COR-L47 (cell line): ENCODE data around the gene CPVL.

ENCODE experiments used
- DNase-seq: peaks from one replicate; lab custom pipeline; 2025; lab: John Stamatoyannopoulos, UW

CPVL gene

DNA sequence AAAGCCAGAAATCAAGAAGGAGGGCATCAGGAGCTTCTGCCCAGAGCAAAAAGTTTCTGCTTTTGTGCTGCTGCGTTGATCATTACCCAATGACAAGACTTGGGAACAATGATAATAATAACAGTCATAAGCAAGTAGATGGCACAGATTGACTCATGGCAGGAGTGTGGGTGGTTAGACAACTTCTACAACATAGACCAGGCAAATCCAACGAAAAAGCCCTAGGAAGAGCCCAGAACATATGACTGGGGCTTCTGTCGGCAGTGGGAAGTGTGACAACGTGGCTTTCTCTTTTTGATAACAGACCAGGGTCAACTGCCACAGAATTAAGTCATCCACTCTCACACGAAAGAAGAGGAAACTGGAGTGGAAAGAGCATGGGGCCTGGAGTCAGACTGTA is 102.8 kb downstream of the CPVL start:
- no peak for DNase-seq

DNA sequence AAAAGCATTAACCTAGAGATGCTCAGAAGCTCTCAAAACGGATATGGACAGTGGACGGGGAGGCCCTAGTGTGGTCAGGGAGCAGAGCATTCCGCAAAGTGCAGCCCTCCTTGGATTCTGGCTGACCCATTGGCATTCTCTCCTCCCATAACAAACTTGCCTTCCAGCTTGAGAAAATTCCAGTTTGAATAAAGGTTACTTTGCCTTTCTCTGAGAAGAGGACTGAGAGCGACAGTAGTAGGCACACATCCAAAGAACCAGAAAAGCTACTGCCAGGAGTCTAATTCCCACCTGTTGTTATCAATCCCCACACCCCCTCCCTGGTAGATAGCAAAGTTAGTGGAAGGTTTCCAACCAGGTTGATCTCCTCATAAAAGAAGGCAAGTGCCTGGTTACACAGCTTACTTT is 103.5 kb downstream of the CPVL start:
- no peak for DNase-seq

DNA sequence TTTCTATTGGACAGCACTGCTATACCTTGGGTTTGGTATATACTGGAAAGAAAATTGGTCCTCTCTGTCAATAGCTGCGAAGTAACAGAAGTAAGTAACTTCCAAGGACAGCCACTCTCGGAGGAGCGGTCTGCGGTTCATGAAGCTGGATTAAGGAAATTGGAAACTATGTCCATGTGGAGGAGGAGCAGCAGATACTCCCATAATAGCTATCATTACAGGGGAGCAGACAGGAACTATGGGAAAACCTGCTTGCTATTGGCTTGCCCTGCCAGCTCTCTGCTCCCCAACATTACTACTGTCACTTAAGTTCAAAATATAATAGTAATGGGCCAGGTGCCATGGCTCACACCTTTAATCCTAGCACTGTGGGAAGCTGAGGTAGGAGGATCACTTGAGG is 104.3 kb downstream of the CPVL start:
- no peak for DNase-seq

DNA sequence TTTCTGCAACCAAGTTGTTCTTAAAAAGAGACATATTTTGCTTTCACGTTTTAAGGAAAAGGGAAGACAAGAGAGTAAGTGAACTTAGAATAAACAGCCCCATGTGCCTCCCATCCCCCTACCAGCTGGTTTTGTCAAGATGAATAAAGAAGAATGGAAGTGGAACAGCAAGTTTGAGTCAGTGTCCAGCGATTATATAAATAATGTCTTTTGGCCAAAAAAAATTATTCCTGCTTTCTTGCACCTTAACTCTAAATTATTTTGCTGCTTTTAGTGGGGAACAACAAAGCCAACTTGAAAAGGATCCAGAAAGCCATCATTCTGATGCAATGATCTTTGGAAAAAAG is 105.8 kb downstream of the CPVL start:
- DNase-seq: no peak

DNA sequence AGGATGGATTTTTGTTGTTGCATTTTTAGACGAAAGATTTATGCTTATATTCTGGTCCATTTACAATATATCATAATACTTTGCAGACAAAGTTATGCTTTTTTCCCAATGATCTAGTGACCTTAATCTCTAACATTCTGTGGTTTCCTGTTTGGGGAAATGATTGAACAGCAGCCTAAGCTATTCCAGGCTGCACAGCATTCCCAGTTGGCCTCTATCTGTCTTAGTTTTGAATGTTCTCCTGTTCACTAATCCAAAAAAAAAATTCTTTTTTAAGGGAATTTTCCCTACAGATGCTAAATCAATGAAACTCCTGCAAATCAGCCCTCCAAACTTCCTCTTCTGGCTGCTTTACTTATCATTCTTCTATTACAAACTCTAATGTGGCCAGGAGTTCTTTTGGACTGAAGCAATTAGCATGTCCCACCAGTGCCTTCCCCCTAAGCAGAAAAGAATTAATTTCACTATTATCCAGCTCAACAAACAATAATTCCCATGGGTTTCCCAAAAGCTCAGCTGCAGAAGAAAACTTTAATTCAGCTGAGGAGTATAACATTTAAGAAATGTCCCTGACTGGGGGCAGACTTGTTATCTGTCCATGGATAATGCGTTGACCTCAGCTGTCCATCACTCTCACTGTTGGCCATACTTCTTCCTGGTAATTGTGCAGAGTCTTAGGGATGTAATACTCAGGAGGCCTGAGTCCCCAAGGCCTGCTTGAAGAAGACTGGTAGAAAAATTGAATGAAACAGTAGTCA is 106.3 kb downstream of the CPVL start:
- DNase-seq: no peak

DNA sequence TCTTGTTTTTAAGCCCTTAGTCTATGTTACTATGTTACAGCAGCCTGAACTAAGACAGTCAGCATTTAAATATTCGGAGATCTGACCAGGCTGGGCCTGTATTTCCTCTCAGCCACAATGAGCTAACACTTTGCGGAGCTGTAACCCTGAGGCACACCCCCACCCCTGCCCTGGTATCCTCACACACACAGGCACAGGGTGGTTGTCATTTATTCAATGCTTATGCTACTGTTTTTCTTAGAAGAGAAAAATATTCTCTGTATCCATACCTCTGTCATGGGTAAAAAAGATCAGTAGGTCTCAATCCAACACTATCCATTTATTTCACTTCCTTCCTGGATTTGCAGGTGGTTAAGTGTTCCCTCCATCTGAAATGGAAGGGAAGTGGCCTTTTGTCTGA is 107.9 kb downstream of the CPVL start:
- no peak for DNase-seq

DNA sequence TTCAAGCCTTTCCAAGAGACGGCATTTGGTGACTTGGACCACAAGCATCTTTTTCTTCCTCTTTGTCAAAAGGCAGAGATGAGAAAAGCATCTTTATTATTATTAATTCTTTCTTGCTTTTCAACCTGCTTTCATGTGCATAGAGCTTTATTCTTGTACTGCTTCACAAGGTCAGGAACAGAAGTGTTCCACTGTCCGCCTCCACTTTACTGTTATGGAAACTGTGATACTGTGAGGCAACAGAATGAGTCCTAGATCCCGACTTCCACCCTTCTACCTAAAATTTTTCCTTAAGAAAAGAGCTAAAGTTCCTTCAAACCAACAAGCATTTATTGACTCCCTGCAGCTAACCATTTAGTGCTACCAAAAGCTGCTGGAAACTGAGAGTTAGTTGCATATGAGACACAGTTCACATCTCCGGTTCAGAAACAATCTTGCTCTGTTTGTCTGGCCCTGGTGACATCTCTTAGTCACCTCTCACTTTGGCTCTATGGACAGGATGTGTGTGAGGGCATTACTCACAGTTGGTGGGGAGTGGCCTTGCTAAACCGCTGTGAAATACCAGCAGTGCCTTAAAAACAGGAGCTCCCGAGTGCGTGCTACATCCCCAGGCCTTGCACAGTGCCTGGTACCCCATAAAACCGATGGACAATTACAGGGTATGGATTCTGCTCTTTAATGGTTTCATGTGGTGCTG is 111.1 kb downstream of the CPVL start:
- no peak for DNase-seq

DNA sequence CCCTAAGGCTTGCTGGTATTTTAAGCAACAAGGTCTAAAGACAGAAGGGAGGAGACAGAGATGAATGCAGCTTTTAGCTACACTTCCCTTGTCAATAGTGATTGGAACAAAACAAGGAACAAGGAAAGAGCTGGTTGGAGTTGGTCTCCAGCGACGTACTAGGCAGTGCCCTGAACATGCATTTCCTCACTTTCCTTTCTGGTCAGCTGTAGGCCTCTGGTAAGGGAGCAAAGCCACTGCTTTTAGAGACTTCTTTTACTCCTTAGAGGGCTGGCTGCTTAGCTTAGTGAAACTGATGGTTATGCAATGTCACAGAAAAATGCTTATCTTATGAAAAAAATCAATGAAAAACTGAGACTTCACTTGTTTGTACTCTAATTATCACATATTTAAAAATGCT is 112.8 kb downstream of the CPVL start:
- DNase-seq: no peak

DNA sequence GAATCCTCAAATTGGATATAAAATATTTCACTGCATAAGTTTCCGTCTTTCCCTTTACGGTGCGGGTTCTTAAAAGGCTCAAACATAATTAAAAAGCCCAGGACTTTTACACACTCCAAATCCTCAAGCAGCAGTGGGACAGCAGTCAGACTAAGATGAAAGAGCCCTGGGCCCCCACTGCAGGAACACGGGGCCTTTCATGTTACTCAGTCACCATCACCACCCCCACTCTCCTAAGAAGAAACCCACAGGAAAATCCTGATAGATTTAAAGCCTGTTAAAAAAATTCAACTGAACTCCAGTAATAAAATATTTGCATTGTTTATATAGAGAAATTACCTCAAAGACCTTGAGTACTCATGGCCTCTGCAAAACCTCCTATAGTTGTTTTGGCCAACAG is 114.2 kb downstream of the CPVL start:
- no peak for DNase-seq

DNA sequence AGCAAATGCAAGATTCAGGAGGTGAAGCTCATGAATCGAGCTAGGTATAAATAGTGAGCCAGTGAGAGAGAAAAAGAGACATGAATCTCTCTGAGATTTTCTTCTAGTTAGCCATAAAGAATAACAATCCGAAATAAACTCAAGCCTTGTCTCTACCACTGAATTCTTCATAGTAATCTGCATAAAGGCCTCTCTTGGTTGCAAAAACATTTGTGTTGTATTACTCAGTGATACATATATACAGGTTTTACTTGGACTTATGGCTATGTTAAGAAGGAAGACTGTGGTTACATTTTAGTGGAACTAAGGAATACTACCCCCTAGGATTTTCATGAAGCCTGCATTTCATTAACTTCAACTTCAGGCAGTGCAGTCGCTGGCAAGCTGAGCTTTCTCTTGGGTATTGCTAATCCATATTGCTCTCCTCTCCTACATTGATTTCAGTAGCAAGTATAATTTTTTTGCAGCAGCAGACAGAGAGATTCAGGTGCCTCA is 115.5 kb downstream of the CPVL start:
- DNase-seq: no peak

DNA sequence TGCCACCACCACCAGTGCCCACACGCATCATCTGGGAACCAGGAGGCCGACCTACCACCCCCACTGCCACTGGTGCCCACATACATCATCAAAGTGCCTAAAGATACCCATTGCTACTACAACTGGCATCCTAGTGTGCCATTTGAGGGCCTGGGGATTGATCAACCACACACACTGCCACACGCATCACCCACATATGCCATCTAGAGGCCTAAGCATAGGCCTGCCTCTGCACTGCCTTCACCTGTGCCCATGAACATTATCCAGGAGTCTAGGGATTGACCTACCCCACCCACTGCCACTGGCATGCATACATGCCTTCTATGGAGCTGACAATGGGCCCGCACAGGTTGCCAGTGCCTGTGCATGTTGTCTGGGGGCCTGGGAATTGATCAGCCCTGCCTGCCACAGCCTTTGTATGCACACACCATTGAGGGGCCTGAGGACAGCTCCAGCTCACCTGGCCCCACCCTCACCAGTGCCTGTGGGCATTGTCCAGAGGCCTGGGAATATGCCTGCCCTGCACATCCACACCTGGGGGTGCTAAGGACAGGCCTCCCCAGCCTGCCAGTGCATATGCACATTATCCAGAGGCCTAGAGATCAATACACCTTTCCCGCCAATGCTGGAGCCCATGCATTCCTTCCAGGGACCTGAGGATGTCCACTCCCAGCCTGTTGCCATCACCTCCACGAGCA is 123.9 kb downstream of the CPVL start:
- DNase-seq: no peak

DNA sequence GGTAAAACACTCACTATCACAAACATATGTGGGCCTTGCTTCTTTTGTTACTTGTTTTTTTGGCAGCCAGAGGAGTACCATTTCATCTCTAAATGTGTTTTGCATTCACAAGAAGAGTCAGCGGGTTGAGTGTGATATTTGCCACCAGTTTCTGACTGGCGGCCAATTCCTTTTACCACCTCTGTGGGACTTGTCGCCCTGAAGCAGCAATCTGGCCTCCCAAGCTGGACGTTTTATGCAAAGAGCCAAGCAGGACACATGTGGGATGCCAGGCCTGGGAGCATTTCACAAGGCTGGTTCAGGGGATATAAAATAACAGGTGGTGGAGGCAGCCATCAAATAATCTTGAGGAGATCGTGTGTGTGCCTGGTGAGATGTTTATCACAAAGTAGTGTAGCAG is 126.4 kb downstream of the CPVL start:
- no peak for DNase-seq

DNA sequence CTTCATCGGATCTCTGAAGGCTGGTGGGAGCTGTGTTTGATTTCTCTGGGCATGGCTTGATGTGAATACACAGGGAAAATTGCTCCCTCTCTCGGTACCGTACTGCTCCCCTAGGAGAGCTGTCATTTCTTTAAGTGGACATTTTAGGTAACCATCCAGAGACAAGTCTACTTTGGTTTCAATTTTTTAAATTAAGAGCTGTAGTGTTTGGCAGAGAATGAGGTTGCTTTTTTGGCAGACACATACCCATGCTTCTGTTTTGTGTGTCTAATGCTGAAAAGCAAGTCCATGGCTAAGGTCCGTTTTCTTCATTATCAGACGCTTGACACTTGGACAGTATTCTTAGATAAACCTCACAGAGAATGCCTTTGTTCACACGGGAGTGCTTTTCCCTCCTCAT is 127.0 kb downstream of the CPVL start:
- no peak for DNase-seq

DNA sequence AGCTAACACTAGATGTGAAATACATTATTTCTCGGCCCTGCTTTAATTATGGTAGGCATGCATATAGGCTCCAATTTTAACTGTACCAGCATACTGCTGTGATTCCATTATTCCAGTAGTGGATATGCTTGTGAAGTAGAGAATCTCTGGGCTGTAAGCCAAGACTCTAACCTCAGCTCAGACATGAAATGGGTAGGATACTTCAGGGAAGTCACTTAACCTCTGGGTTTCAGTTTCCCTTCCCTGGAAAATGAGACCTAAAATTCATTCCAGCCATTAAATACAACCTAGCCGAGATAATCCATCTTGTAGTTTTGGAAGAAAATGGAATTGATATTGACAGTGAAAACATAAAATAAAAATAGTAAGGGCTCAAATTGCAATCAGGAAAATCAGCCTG is 128.6 kb downstream of the CPVL start:
- peak; percentile 53 for DNase-seq

DNA sequence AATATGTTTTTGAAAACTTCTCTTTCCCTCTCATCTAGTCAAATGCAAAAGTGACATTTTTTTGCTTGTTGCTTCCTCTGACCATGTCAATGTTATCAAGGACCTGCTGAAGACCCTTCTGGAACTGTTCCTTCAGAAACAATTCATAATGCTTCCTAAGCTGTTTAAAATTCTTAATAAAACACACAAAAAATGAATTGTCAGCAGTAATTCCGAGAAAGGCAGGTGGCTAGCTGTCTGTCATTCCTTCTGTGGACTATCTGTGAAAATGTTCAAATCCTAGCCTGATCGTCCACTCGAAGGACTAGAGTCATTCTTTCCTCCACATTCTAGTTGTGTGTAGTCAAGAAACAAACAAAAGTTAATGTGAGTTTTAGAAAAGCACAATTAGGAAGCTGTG is 131.6 kb downstream of the CPVL start:
- no peak for DNase-seq

DNA sequence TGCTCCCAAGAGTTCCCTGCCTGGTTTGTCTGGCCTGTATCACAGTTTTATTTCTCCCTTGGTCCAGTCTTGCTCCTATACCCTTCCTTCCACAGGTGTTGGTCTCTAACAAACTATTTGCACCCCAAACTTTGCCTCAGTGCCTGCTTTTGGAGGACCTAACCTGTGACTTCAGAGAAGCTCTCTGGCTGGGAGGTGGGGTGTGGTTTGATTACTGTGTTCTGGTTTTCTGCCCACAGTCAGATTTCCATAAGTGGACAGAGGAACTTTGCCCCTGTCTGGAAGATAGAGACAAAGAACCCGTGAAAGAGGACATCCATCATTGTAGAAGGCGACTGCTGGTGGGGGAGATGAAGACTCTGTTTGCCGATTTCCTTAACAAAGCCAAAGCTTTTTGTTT is 132.4 kb downstream of the CPVL start:
- DNase-seq: no peak

DNA sequence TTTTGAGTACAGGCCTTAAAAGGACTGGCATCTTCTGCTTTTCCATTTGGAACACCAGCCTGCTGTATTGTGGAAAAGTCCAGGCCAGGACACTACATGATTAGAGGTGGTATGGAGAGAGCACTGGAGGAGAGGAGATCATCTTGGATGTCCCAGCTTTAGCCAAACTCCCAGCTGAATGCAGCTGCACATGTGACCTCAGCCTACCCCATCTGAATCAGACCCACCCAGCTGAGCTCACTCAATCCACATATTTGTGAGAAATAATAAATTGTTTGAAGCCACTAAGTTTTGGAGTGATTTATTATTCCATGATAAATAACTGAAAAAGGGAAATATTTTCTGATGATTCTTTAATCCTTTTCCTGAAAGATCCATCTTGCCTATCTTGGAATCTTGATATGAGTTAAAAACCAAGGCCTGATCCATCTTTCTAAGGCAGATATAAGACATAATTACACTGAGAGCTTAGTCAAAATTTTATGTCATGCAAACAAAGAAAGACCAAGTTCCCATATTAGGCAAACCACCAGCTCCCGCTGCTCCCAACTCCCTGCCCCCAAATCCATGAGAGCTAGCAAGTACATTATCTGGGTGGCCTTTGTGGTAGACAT is 133.1 kb downstream of the CPVL start:
- no peak for DNase-seq

DNA sequence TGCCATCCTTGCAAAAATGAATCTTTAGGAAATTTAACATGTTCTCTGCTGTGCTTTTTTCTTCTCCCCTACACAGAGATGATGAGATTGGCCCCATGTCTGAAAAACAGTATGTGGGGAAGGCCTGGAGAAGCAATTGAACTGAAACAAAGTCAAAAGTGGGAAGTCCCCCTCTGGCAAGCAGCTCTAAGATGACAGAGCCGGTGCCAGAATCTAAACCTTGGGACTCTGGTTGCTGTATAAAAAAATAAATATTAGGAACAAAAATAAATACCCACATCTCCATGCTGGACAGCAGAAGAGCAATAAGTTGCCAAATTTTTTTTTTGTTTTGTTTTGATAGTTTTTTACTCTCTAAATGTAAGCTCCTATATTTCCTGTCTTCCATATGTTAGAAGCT is 136.4 kb downstream of the CPVL start:
- no peak for DNase-seq

DNA sequence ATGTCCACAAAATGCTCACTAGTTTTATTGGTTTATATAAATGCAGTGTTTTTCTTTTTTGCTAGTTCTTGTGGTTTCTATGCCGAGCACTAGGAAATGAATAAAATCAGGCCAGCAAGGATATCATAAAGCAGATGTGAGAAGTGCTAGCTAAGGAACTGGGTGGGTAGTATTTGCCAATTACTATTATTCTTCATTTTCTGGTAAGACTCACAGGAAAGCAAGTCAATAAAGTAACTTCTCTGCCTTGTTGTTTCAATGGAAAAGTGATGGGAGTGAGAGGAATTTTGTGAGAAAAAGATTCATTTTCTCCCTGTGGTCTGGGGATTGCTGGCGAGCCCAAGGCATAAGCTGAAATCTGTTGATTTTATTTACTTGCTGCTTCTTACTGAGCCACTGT is 137.7 kb downstream of the CPVL start:
- no peak for DNase-seq

DNA sequence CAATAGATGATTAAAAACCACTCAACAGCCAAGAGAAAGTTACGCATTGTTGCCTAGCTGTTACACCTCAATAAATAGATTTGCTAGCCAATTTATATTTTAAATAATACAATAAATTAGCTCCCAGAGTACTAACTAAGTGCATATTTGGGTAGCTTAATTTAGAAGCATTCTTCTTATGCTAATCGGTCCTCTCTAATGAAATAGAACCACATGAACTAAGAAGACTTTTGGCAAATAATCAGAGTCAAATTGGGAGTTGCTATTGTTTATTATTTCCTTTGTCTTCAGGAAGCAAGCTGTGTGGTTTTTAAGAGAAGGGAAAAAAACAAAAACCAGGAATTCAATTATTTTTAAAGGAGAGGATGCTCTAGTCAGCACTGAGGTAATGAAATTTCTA is 139.2 kb downstream of the CPVL start:
- DNase-seq: peak; percentile 15

DNA sequence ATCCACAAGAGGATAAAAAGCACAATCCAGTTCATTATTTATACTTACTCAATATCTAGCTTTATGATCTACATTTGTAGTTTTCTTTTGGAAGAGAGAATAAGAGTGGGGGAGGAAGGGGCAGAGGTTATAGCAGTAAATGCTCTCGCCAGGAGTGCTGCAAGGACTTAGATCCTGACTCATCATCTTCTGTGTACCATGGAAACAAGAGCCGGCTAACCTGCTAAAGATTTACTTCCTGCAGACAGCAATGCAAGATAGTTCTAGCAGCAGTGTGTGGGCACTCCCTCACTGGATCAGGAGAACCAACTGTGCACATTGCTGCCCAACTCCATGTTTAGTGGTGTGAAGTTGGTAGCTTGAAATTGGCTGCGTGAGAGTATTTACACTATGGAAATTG is 140.5 kb downstream of the CPVL start:
- no peak for DNase-seq

DNA sequence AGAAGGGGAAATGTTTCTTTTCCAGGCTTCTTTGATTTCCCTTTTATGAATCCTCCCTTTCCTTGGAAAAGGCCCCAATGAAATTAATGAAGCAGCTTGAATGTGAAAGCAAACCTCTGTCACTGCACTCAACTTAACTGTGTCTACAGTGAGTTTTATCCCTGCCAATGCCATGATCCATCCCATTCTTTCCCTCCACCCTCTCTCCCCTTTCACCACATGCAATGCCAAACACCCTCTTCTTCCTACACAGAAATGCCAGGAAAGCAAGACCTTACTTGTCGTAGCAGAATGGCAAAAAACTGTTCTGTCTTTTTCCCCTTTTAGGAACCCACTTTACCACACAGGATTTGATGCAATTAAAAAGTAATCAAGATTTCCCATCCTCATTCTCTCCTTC is 140.9 kb downstream of the CPVL start:
- no peak for DNase-seq

DNA sequence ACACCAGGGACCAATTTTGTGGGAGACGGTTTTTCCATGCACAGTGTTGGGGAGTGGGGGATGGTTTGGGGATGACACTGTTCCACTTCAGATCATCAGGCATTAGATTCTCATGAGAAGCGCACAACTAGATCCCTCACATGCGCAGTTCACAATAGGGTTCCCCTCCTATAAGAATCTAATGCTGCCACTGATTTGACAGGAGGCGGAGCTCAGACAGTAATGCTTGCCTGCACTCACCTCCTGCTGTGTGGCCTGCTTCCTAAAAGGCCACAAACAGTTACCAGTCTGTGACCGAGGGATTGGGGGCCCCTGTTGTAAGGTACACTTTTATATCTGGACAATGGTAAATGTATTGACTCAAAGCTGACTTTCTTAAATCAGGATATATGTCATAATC is 142.6 kb downstream of the CPVL start:
- no peak for DNase-seq
